Muscle layer of duodenum (tissue), 2 donors: Measurements from ENCODE around the gene HEATR5A.
"Not testable (repeated sequence)": the region's sequence is repeated elsewhere in the genome, so short reads cannot be mapped to it uniquely, and the experiment has no call there.

ENCODE experiments used
- H3K27ac ChIP-seq: one replicate; pipeline ENCODE4 v1.7.0; 2013; ENCODE audit warnings: mild to moderate bottlenecking, low read length
- H3K27me3 ChIP-seq: one replicate; pipeline ENCODE4 v1.7.0; 2013; ENCODE audit warnings: low read depth, mild to moderate bottlenecking, control low read depth, low read length
- H3K36me3 ChIP-seq, 2 donors: one replicate each; pipeline ENCODE4 v1.7.0; 2013; ENCODE audit warnings: low read length in 2 of 2, control low read depth in 1 of 2, mild to moderate bottlenecking in 1 of 2; ENCODE audit not compliant: insufficient read depth in 2 of 2, control insufficient read depth in 1 of 2
- H3K4me1 ChIP-seq, 2 donors: one replicate each; pipeline ENCODE4 v1.7.0; 2013; ENCODE audit warnings: low read length in 2 of 2, mild to moderate bottlenecking in 2 of 2, control low read depth in 1 of 2, moderate library complexity in 1 of 2; ENCODE audit not compliant: insufficient read depth in 2 of 2, control insufficient read depth in 1 of 2
- H3K4me3 ChIP-seq, 2 donors: one replicate each; pipeline ENCODE4 v1.7.0; 2013; ENCODE audit warnings: low read length in 2 of 2, low read depth in 1 of 2, mild to moderate bottlenecking in 1 of 2
- H3K9me3 ChIP-seq, 2 donors: one replicate each; pipeline ENCODE4 v1.7.0; 2013; ENCODE audit warnings: low read length in 2 of 2, control low read depth in 1 of 2, mild to moderate bottlenecking in 1 of 2; ENCODE audit not compliant: control insufficient read depth in 1 of 2
- donor health status: healthy.

Gene HEATR5A

DNA sequence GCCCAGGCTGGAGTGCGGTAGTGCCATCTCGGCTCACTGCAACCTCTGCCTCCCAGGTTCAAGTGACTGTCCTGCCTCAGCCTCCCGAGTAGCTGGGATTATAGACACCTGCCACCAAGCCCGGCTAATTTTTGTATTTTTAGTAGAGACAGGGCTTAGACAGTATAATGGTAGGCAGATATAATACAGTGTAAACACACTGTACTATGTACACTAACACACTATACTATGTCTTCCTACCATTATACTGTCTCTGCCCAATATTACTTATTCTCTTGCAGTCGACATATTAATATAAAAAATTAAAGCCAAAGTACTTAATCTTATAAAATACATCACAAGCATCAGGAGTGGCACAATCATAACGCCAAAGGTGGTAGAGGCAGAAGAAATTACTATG, 21.9 kb upstream of the HEATR5A start:
- no peak overlapping the region for H3K27ac ChIP-seq
- H3K36me3 ChIP-seq = peaks cover 3 to 4% of the 10 kb centered on the region in 2 donors
- H3K4me1 ChIP-seq = no peaks in the 10 kb centered on the region
- H3K27me3 ChIP-seq = no peaks in the 10 kb centered on the region
- no peak overlapping the region for H3K4me3 ChIP-seq
- H3K9me3 ChIP-seq = no peaks in the 10 kb centered on the region

DNA sequence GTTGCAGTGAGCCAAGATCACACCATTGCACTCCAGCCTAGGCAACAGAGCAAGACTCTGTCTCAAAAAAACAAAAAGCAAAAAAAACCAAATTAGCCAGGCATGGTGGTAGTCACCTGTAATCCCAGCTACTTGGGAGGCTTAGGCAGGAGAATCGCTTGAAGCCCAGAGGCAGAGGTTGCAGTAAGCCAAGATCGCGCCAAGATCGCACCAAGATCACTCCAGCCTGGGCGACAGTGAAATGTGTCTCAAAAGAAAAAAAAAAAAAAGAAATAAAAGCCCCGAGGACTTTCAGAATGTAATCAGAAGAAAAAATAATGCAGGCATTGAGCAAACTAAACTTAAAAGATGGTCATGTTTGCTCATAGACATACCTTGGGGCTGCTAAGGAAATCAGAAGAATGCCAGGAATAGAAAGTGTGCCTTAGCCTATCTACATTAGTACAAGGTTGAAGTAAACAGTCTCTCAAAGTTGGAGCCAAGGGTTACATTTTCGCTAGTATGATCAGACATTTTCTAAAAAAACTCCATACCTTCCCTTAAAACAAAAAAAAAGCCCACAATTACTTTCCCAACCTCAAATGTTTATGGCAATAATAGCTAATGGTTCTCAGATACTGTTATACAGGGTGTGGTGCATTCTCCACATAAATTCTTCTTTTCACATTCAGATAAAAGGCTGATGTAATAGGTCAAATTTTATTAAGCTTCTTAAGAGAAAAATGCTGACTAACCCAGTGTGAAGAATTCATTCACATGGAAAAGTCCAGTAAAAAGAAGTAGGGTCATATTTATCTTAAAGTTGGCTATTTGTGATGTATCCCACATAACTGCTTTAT, 21.1 kb upstream of the HEATR5A start:
- H3K4me3 ChIP-seq = no peak overlapping the region
- no peaks in the 10 kb centered on the region for H3K9me3 ChIP-seq
- H3K4me1 ChIP-seq = no peaks in the 10 kb centered on the region
- no peaks in the 10 kb centered on the region for H3K27me3 ChIP-seq
- H3K27ac ChIP-seq = peak overlapping the region; percentile 36
- H3K36me3 ChIP-seq = peaks cover under 1 to 4% of the 10 kb centered on the region in 2 donors

DNA sequence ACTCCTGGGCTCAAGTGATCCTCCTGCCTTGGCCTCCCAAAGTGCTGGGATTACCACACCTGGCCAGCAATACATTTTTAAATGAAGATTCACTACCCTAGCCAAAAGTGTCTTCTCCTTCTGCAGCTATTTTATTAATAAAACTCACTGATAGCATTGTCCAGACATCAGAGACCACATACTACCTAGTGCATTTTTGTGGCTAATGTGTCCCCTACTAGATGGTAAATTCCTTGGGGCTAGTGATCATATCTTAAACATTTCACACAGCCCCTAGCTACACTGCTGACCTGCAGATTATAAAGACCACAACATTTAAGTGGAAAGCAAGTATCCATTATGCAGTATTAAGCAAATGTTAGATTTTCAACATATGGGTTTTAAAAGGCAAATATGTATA, 19.9 kb upstream of the HEATR5A start:
- H3K4me3 ChIP-seq = no peak overlapping the region
- H3K36me3 ChIP-seq = no peaks in the 10 kb centered on the region
- peaks cover 0 to 5% of the 10 kb centered on the region in 2 donors for H3K4me1 ChIP-seq
- H3K9me3 ChIP-seq = no peaks in the 10 kb centered on the region
- H3K27me3 ChIP-seq = no peaks in the 10 kb centered on the region
- no peak overlapping the region for H3K27ac ChIP-seq

DNA sequence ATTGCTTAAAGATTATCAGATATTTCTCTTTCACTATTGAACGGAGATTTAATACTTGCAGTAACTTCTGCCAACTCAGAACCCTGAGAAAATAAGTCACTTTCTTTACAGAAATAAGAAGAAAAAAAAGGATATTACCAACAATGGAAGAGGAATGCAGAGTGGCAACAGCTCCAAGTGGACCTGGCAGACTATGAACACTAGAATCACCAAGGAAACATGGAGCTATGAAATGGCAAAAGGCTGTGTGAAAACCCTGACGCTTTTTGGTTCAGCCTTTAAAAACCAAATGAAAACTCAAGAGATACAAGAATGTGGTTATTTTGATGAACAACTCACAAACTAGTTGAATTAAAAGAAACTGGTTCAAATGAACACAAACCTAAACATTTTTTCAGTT, 19.2 kb upstream of the HEATR5A start:
- no peaks in the 10 kb centered on the region for H3K27me3 ChIP-seq
- H3K36me3 ChIP-seq = no peaks in the 10 kb centered on the region
- peaks cover 0 to 9% of the 10 kb centered on the region in 2 donors for H3K4me1 ChIP-seq
- H3K9me3 ChIP-seq = no peaks in the 10 kb centered on the region
- no peak overlapping the region for H3K27ac ChIP-seq
- no peak overlapping the region for H3K4me3 ChIP-seq

DNA sequence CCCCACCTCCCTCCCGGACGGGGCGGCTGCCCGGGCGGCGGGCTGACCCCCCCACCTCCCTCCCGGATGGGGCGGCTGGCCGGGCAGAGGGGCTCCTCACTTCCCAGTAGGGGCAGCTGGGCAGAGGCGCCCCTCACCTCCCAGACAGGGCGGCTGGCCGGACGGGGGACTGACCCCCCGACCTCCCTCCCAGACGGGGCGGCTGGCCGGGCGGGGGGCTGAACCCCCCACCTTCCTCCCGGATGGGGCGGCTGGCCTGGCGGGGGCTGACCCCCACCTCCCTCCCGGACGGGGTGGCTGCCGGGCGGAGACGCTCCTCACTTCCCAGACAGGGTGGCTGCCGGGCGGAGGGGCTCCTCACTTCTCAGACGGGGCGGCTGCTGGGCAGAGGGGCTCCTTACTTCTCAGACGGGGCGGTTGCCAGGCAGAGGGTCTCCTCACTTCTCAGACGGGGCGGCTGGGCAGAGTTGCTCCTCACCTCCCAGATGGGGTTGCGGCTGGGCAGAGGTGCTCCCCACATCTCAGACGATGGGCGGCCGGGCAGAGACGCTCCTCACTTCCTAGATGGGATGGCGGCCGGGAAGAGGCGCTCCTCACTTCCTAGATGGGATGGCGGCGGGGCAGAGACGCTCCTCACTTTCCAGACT, 16.8 kb upstream of the HEATR5A start:
- H3K4me1 ChIP-seq, H3K4me3 ChIP-seq, H3K27ac ChIP-seq, H3K9me3 ChIP-seq, H3K36me3 ChIP-seq, H3K27me3 ChIP-seq: not testable (repeated sequence)

DNA sequence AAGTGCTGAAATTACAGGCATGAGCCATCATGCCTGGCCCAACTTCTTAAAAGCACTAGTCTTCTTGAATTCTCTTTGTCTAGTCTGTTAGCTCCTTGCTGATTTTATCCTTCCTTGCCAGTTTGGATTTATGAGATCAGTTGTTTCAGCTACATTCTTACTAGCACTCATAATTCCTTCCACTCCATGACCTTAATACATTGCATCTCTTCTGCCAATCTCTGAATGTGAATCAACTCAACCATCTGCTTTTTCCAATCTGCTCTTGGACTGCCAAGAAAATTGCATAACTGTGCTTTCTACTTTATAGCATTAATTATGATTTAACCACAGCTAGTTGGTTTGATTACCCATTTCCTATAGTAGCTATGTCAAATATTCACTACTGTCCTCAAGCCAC, 14.9 kb upstream of the HEATR5A start:
- no peak overlapping the region for H3K27ac ChIP-seq
- no peaks in the 10 kb centered on the region for H3K27me3 ChIP-seq
- H3K4me1 ChIP-seq = peaks cover 0 to 9% of the 10 kb centered on the region in 2 donors

DNA sequence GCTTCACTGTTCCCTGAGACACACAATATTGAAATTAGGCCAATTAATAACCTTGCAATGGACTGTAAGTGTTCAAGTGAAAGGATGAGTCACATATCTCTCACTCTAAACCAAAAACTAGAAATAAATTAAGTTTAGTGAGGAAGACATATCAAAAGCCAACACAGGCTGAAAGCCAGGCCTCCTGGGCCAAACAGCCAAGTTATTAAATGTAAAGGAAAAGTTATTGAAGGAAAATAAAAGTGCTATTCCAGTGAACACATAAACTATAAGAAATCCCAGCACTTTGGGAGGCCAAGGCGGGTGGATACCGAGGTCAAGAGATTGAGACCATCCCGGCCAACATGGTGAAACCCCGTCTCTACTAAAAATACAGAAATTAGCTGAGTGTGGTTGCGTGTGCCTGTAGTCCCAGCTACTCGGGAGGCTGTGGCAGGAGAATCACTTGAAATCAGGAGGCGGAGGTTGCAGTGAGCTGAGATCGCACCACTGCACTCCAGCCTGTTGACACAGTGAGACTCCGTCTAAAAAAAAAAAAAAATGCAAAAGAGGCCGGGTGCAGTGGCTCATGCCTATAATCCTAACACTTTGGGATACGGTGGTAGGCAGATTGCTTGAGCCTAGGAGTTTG, 10.4 kb upstream of the HEATR5A start:
- Histone ChIP-seq H3K27ac (no peak overlapping the region), H3K36me3 (no peaks in the 10 kb centered on the region), H3K27me3 (no peaks in the 10 kb centered on the region), H3K4me1 (peaks cover 0 to 9% of the 10 kb centered on the region in 2 donors), H3K9me3 (no peaks in the 10 kb centered on the region), H3K4me3 (no peak overlapping the region)

More for the DNA sequence above, 14.9 kb upstream of the HEATR5A start:
- H3K36me3 ChIP-seq = no peaks in the 10 kb centered on the region
- no peak overlapping the region for H3K4me3 ChIP-seq
- H3K9me3 ChIP-seq = no peaks in the 10 kb centered on the region

DNA sequence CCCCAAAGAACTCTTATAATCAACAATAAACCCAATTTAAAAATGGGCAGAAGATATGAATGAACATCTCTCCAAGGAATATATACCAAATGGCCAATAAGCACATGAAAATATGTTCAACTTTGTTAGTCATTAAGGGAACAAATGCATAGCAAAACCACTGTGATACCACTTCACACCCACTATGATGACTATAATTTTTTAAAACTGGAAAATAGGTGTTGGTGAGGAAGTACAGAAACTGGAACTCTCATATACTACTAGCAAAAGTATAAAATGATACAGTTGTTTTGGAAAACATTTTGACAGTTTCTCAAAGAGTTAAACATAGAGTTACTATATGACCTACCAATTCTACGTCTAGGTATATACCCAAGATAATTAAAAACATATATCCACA, 9.4 kb upstream of the HEATR5A start:
- no peaks in the 10 kb centered on the region for H3K9me3 ChIP-seq
- H3K27ac ChIP-seq = no peak overlapping the region
- H3K4me1 ChIP-seq = no peaks in the 10 kb centered on the region
- H3K36me3 ChIP-seq = no peaks in the 10 kb centered on the region
- H3K27me3 ChIP-seq = no peaks in the 10 kb centered on the region
- H3K4me3 ChIP-seq = no peak overlapping the region

DNA sequence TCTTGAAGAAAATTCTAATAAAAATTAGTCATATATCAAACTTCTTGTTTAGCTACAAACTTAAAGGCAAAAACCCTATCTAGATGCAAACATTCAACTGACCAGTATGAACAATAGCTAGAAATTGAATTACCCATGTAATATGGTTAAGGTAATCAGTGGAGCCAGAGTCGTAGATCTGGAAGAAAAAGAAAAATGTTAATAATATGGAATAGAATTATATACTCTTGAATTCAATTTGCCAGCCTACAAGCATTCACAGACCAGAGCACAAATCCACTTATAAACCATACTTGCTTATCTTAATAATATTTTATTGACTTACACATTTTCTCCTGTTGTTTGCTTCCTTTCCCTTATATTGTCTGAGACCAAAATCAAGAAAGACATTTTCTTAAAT, 7.7 kb upstream of the HEATR5A start:
- Histone ChIP-seq H3K4me3 (no peak overlapping the region), H3K4me1 (no peaks in the 10 kb centered on the region), H3K27ac (no peak overlapping the region), H3K27me3 (no peaks in the 10 kb centered on the region), H3K9me3 (no peaks in the 10 kb centered on the region), H3K36me3 (no peaks in the 10 kb centered on the region)

DNA sequence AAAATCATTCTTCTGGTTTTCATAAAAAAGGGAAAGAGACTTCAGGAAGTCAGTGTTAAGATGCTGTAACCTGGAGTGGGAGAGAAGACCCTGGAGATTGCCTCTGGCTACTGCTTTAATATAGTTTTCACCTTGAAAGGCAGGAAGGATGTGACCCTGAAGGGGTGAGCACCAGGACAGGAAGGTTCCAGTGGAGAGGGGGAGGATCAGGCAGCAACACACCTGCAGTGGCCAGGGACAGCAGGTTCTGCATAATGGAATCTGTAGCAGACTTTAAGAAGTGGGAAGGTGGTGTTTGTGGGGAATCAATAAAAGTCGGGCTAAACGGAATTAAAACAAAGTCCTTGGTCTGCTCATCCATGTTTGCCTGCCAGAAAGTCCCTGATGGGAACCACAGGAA, 6.3 kb upstream of the HEATR5A start:
- Histone ChIP-seq H3K9me3 (no peaks in the 10 kb centered on the region), H3K36me3 (no peaks in the 10 kb centered on the region), H3K27me3 (no peaks in the 10 kb centered on the region), H3K4me3 (no peak overlapping the region), H3K27ac (no peak overlapping the region), H3K4me1 (no peaks in the 10 kb centered on the region)

DNA sequence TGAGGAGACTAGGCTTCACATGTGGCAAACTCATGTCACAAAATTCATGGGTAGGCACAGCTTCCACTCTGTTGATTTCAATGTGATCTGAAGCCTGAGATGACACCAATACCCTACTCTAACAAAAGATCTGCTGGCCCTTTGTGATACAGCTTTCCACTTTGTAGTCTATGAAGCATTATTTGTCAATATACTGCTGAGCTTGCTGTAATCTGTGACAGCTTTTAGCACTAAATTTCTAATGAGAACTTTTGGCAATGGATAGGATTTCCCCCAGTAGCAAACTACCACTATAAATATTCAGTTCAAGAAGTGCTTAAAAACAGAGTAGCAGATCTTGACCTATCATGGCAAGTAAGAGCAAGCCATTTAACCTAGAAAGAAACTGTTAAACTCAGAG, 5.6 kb upstream of the HEATR5A start:
- Histone ChIP-seq H3K9me3 (no peaks in the 10 kb centered on the region), H3K4me3 (no peak overlapping the region), H3K36me3 (no peaks in the 10 kb centered on the region), H3K27ac (no peak overlapping the region), H3K27me3 (no peaks in the 10 kb centered on the region), H3K4me1 (no peaks in the 10 kb centered on the region)
